PC-9 (cell line): ENCODE results near the gene PHF21A. TPM values are rescaled to one million over a fixed set of nuclear protein-coding genes. Genes with fewer than 3 reads are reported as not detected.

Experiments
- BruUV-seq: library from RNA; stranded (reverse); fragments of 400-500 nt; replicated peaks from 2 replicates; lab custom pipeline; 2021; lab: Mats Ljungman, UMichigan
- CTCF ChIA-PET: fragments of 300-600 bp; sonication (Branson Sonifier 250); formaldehyde crosslinking; loops from one replicate; lab custom pipeline; 2022; ENCODE audit warnings: antibody characterized with exemption; lab: Charles Lee
- POLR2A ChIA-PET: fragments of 300-600 bp; sonication (Branson Sonifier 250); formaldehyde crosslinking; loops from one replicate; lab custom pipeline; 2022; ENCODE audit warnings: antibody characterized with exemption; ENCODE audit not compliant: unreplicated experiment; lab: Charles Lee
- DNase-seq, 2 experiments: peaks; one replicate each; pipeline versions ENCODE4 v3.0.0 to v3.0.0-alpha.2; 2015 to 2022; ENCODE audit warnings: mixed read lengths in 1 of 2
- H2AFZ ChIP-seq: fragments of 200-600 bp; sonication (generic); 2 replicates; pipeline ENCODE4 v1.8.1; 2017; ENCODE audit warnings: antibody characterized with exemption
- H3F3A ChIP-seq: fragments of 200-600 bp; sonication (generic); 2 replicates; pipeline ENCODE4 v1.8.1; 2017; ENCODE audit warnings: antibody characterized with exemption, mild to moderate bottlenecking, low read depth; ENCODE audit not compliant: insufficient read depth
- H3K27ac ChIP-seq: fragments of 200-600 bp; sonication (generic); 2 replicates; pipeline ENCODE4 v1.6.1; 2016; ENCODE audit warnings: mixed run types
- H3K27me3 ChIP-seq: fragments of 200-600 bp; sonication (generic); 2 replicates; pipeline ENCODE4 v1.6.1; 2016; ENCODE audit warnings: low read depth, mixed run types; ENCODE audit not compliant: insufficient read depth
- H3K36me3 ChIP-seq: fragments of 200-600 bp; sonication (generic); 2 replicates; pipeline ENCODE4 v1.6.1; 2016; ENCODE audit warnings: low read depth, mixed run types
- H3K4me1 ChIP-seq: fragments of 200-600 bp; sonication (generic); replicated peaks from 2 replicates; pipeline ENCODE4 v1.6.1; 2016; ENCODE audit warnings: mixed run types; ENCODE audit not compliant: insufficient read depth
- H3K4me2 ChIP-seq: fragments of 200-600 bp; sonication (generic); 2 replicates; pipeline ENCODE4 v1.6.1; 2017; ENCODE audit warnings: mixed run types
- H3K4me3 ChIP-seq: fragments of 200-600 bp; sonication (generic); 2 replicates; pipeline ENCODE4 v1.6.1; 2016; ENCODE audit warnings: mixed run types
- H3K79me2 ChIP-seq: fragments of 200-600 bp; sonication (generic); 2 replicates; pipeline ENCODE4 v1.6.1; 2017; ENCODE audit warnings: low read depth, mixed run types
- H3K9me2 ChIP-seq: fragments of 200-600 bp; sonication (generic); 2 replicates; pipeline ENCODE4 v1.8.1; 2017; ENCODE audit warnings: mild to moderate bottlenecking; ENCODE audit not compliant: insufficient read depth
- H3K9me3 ChIP-seq: fragments of 200-600 bp; sonication (generic); 2 replicates; pipeline ENCODE4 v1.8.1; 2016; ENCODE audit warnings: low read depth; ENCODE audit not compliant: insufficient read depth
- H4K20me1 ChIP-seq: fragments of 200-600 bp; sonication (generic); 2 replicates; pipeline ENCODE4 v1.8.1; 2017; ENCODE audit not compliant: insufficient read depth
- EZH2 ChIP-seq: fragments of 200-600 bp; sonication (generic); IDR thresholded peaks from 2 replicates; pipeline ENCODE4 v1.8.0; 2017; ENCODE audit warnings: antibody characterized with exemption, low read depth
- intact Hi-C: fragments of 100-400 bp; cut with micrococcal nuclease; formaldehyde crosslinking; loops from one replicate; pipeline ENCODE4 v1.10.0; 2022; ENCODE audit not compliant: unreplicated experiment
- total RNA-seq: library from RNA; stranded (reverse); gene quantifications from 2 replicates; pipeline ENCODE4 v1.2.3, GENCODE V29; 2021
- TF ChIP-seq, protein P1 (sequence below): fragments of 200-600 bp; sonication (generic); conservative IDR thresholded peaks from 2 replicates; pipeline ENCODE4 v1.6.1; 2017; ENCODE audit warnings: mixed run types, antibody characterized with exemption, mild to moderate bottlenecking, moderate library complexity

PHF21A gene
- total RNA-seq, 1 experiment from 2014 or later = 54.3 TPM

GRCh38 chr11:46116007-46116711, 5.1 kb downstream of the PHF21A start:
- ChIA-PET CTCF (interaction anchor here (0.6 kb wide), 1 partner anchor 145 kb away, joined by 3 read pairs; no protein-coding TSS in a partner anchor), POLR2A (interaction anchor here (0.7 kb wide), 1 partner anchor 49 kb away, joined by 4 read pairs; no protein-coding TSS in a partner anchor)
- Histone ChIP-seq H3K4me3 (no peak overlapping the region), H3K9me2 (no peaks in the 10 kb centered on the region), H3K36me3 (0 out of 2 replicates have a peak, but pooled peaks cover 3% of the 10 kb centered on the region), H2AFZ (no peak overlapping the region), H3F3A (peaks cover 9% of the 10 kb centered on the region), H3K27ac (peak overlapping the region; percentile 19; the same call in 1 of the 2 replicates), H3K4me1 (peaks cover 24% of the 10 kb centered on the region), H4K20me1 (0 out of 2 replicates have a peak, but pooled peaks cover 8% of the 10 kb centered on the region), H3K27me3 (no peaks in the 10 kb centered on the region), H3K9me3 (no peaks in the 10 kb centered on the region), H3K79me2 (peaks cover 73% of the 10 kb centered on the region), H3K4me2 (no peak overlapping the region)
- DNase-seq = no peak
- BruUV-seq = no TSS peak
- TF ChIP-seq, protein P1, sequence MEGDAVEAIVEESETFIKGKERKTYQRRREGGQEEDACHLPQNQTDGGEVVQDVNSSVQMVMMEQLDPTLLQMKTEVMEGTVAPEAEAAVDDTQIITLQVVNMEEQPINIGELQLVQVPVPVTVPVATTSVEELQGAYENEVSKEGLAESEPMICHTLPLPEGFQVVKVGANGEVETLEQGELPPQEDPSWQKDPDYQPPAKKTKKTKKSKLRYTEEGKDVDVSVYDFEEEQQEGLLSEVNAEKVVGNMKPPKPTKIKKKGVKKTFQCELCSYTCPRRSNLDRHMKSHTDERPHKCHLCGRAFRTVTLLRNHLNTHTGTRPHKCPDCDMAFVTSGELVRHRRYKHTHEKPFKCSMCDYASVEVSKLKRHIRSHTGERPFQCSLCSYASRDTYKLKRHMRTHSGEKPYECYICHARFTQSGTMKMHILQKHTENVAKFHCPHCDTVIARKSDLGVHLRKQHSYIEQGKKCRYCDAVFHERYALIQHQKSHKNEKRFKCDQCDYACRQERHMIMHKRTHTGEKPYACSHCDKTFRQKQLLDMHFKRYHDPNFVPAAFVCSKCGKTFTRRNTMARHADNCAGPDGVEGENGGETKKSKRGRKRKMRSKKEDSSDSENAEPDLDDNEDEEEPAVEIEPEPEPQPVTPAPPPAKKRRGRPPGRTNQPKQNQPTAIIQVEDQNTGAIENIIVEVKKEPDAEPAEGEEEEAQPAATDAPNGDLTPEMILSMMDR = no peak
- no peak for TF ChIP-seq EZH2
- intact Hi-C loops = no loop called here

DNA sequence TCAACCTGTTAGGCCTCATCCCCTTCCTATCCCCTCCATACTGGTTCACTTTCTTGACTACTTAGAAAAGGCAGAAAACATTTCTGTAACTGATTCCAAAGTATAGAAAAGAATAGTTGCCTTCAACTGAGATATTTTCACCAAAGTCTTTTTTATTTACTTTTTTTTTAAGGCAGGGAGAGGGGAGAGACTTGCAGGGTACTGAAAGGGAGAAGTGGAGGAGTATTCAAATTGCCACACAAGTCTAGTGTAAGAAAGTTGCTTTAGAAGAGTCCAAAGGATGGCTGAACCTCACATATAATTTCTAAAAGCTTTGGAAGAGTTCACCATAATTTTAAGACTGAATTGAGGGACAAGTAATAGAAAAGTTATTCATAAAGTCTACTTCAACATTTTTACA, 6.3 kb downstream of the PHF21A start:
- TF ChIP-seq, protein P1 = no peak
- TF ChIP-seq EZH2 = no peak
- Histone ChIP-seq H3K27me3 (no peaks in the 10 kb centered on the region), H3K9me2 (no peaks in the 10 kb centered on the region), H3F3A (peaks cover 6% of the 10 kb centered on the region; the same call in 1 of the 2 replicates), H4K20me1 (0 out of 2 replicates have a peak, but pooled peaks cover 8% of the 10 kb centered on the region), H2AFZ (no peak overlapping the region), H3K36me3 (0 out of 2 replicates have a peak, but pooled peaks cover 3% of the 10 kb centered on the region), H3K4me3 (no peak overlapping the region), H3K4me2 (no peak overlapping the region), H3K27ac (no peak overlapping the region), H3K9me3 (no peaks in the 10 kb centered on the region), H3K79me2 (peaks cover 73% of the 10 kb centered on the region), H3K4me1 (peaks cover 24% of the 10 kb centered on the region)
- no peak for DNase-seq
- no TSS peak for BruUV-seq
- ChIA-PET CTCF (no interaction called here), POLR2A (no interaction called here)
- intact Hi-C loops = no loop called here

DNA sequence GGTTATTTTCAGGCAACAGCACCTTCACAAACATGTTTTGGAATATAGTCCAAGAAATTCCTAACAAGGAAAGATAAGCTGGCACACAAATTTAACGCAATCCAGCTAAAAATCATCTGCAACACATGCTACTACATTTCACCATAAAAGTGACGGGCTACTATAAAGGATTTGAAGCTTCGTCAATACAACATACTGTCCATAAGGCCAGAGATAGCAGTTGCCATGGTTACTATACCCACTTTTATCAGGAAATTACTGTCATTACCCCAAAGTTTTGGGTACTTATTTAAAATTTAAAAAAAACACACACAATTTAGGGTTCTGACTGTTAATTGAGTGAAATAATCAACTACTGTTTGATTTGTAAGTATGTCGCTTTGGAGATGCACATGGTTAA, 6.9 kb downstream of the PHF21A start:
- TF ChIP-seq, protein P1 = no peak
- TF ChIP-seq EZH2 = no peak
- 0 out of 2 replicates have a peak, but pooled peaks cover 3% of the 10 kb centered on the region for H3K36me3 ChIP-seq
- H4K20me1 ChIP-seq = 0 out of 2 replicates have a peak, but pooled peaks cover 8% of the 10 kb centered on the region
- intact Hi-C loops = no loop called here
- H3K4me1 ChIP-seq = peaks cover 24% of the 10 kb centered on the region
- no peaks in the 10 kb centered on the region for H3K27me3 ChIP-seq
- no peaks in the 10 kb centered on the region for H3K9me3 ChIP-seq
- CTCF ChIA-PET = interaction anchor here (0.6 kb wide), 1 partner anchor 23 kb away, joined by 6 read pairs; no protein-coding TSS in a partner anchor
- H3K79me2 ChIP-seq = peaks cover 70% of the 10 kb centered on the region
- no peak overlapping the region for H3K27ac ChIP-seq
- no peak overlapping the region for H2AFZ ChIP-seq
- no peak overlapping the region for H3K4me2 ChIP-seq
- no peak for DNase-seq
- H3K4me3 ChIP-seq = no peak overlapping the region
- POLR2A ChIA-PET = interaction anchor here (0.6 kb wide), 2 partner anchors 10 to 11 kb away, joined by 3 to 4 read pairs; no protein-coding TSS in a partner anchor
- peaks cover 4% of the 10 kb centered on the region; the same call in 1 of the 2 replicates for H3F3A ChIP-seq
- BruUV-seq = no TSS peak
- no peaks in the 10 kb centered on the region for H3K9me2 ChIP-seq
